Loucy (cell line): ENCODE data around the gene CCDC134.

Experiments used
- H2AFZ ChIP-seq: fragments of 200-600 bp; sonication (generic); 2 replicates; pipeline ENCODE4 v1.6.0; 2016; ENCODE audit warnings: antibody characterized with exemption, mild to moderate bottlenecking, low read length, moderate library complexity
- H3F3A ChIP-seq: fragments of 200-600 bp; 2 replicates; pipeline ENCODE4 v1.6.0; 2016; ENCODE audit warnings: antibody characterized with exemption, low read depth, mild to moderate bottlenecking
- H3K27me3 ChIP-seq: fragments of 200-600 bp; sonication (generic); 2 replicates; pipeline ENCODE4 v1.6.1; 2014; ENCODE audit warnings: low read length, mild to moderate bottlenecking; ENCODE audit not compliant: insufficient read depth, poor library complexity, severe bottlenecking
- H3K36me3 ChIP-seq: fragments of 200-600 bp; sonication (generic); 2 replicates; pipeline ENCODE4 v1.6.1; 2016; ENCODE audit warnings: low read length; ENCODE audit not compliant: insufficient read depth
- H3K4me1 ChIP-seq: fragments of 200-600 bp; sonication (generic); 2 replicates; pipeline ENCODE4 v1.5.1; 2014; ENCODE audit warnings: low read length, mild to moderate bottlenecking; ENCODE audit not compliant: insufficient read depth, poor library complexity, severe bottlenecking
- H3K4me2 ChIP-seq: fragments of 200-600 bp; sonication (generic); 2 replicates; pipeline ENCODE4 v1.6.0; 2014; ENCODE audit warnings: antibody characterized with exemption, low read length, low read depth, mild to moderate bottlenecking; ENCODE audit not compliant: poor library complexity, severe bottlenecking
- H3K4me3 ChIP-seq: fragments of 200-600 bp; sonication (generic); 2 replicates; pipeline ENCODE4 v1.5.1; 2014; ENCODE audit warnings: low read length, mild to moderate bottlenecking, mixed read lengths; ENCODE audit not compliant: poor library complexity, severe bottlenecking
- H3K79me2 ChIP-seq: fragments of 200-600 bp; sonication (generic); 2 replicates; pipeline ENCODE4 v1.6.1; 2014; ENCODE audit warnings: low read length; ENCODE audit not compliant: insufficient read depth
- H3K9ac ChIP-seq: fragments of 200-600 bp; sonication (generic); 2 replicates; pipeline ENCODE4 v1.6.0; 2014; ENCODE audit warnings: mild to moderate bottlenecking, low read depth, low read length, moderate library complexity; ENCODE audit not compliant: poor library complexity, severe bottlenecking
- H3K9me2 ChIP-seq: fragments of 200-600 bp; sonication (generic); replicated peaks from 2 replicates; pipeline ENCODE4 v1.6.1; 2016; ENCODE audit warnings: low read depth, low read length, mixed read lengths
- H3K9me3 ChIP-seq: fragments of 200-600 bp; sonication (generic); 2 replicates; pipeline ENCODE4 v1.6.1; 2014; ENCODE audit warnings: mild to moderate bottlenecking, antibody characterized with exemption, low read length, low read depth; ENCODE audit not compliant: insufficient read depth
- H4K20me1 ChIP-seq: fragments of 200-600 bp; sonication (generic); 2 replicates; pipeline ENCODE4 v1.6.0; 2014; ENCODE audit warnings: antibody characterized with exemption, low read length, mild to moderate bottlenecking; ENCODE audit not compliant: insufficient read depth, poor library complexity, severe bottlenecking
- CTCF ChIP-seq: fragments of 200-600 bp; sonication (generic); conservative IDR thresholded peaks from 2 replicates; pipeline ENCODE4 v1.5.1; 2014; ENCODE audit warnings: mild to moderate bottlenecking, antibody characterized with exemption, low read length
- EZH2phosphoT487 ChIP-seq: fragments of 200-600 bp; IDR thresholded peaks from 2 replicates; pipeline ENCODE4 v1.6.1; 2018; ENCODE audit warnings: antibody characterized with exemption, mild to moderate bottlenecking, moderate library complexity, borderline replicate concordance

The CCDC134 gene

DNA sequence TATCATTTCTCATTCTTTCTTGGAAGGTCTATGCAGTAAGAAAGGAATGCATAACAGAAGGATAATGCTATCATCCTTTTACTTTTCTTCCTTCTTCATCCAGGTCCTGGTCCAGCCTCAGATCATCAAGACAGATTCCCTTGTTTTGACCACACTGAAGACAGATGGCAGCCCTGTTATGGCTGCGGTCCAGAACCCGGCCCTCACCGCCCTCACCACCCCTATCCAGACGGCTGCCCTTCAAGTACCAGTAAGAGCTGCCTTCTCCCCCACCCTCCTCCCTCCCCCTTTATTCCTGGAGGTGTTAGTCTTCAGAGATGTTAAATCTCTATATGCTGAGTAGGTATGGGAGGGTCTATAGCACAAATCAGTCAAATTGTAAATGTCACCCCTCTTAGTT is 70.3 kb downstream of the CCDC134 start:
- peaks cover 24% of the 10 kb centered on the region for H4K20me1 ChIP-seq
- no peak overlapping the region for H3K9ac ChIP-seq
- peaks cover 93% of the 10 kb centered on the region; the same call in 1 of the 2 replicates for H3K36me3 ChIP-seq
- H3K9me2 ChIP-seq: no peaks in the 10 kb centered on the region
- no peaks in the 10 kb centered on the region for H3K27me3 ChIP-seq
- no peak overlapping the region for H2AFZ ChIP-seq
- no peaks in the 10 kb centered on the region for H3K9me3 ChIP-seq
- H3K4me2 ChIP-seq: no peak overlapping the region
- TF ChIP-seq CTCF (no peak), EZH2phosphoT487 (no peak)
- H3K4me3 ChIP-seq: no peak overlapping the region
- H3K4me1 ChIP-seq: no peaks in the 10 kb centered on the region
- no peaks in the 10 kb centered on the region for H3F3A ChIP-seq
- peaks cover 29% of the 10 kb centered on the region for H3K79me2 ChIP-seq

GRCh38 chr22:41873391-41873790 is 72.9 kb downstream of the CCDC134 start:
- H3K4me2 ChIP-seq: no peak overlapping the region
- H3K9ac ChIP-seq: no peak overlapping the region
- peaks cover 6% of the 10 kb centered on the region; the same call in 1 of the 2 replicates for H3K79me2 ChIP-seq
- no peaks in the 10 kb centered on the region for H3K27me3 ChIP-seq
- no peak overlapping the region for H3K4me3 ChIP-seq
- H3K4me1 ChIP-seq: no peaks in the 10 kb centered on the region
- H3K9me3 ChIP-seq: no peaks in the 10 kb centered on the region
- peaks cover 8% of the 10 kb centered on the region for H4K20me1 ChIP-seq
- no peaks in the 10 kb centered on the region for H3K9me2 ChIP-seq
- peaks cover 95% of the 10 kb centered on the region for H3K36me3 ChIP-seq
- no peaks in the 10 kb centered on the region for H3F3A ChIP-seq
- no peak for TF ChIP-seq EZH2phosphoT487
- TF ChIP-seq CTCF: no peak
- H2AFZ ChIP-seq: no peak overlapping the region

GRCh38 chr22:41874090-41874489 is 73.6 kb downstream of the CCDC134 start:
- TF ChIP-seq CTCF: no peak
- no peak for TF ChIP-seq EZH2phosphoT487
- H4K20me1 ChIP-seq: peaks cover 8% of the 10 kb centered on the region
- H3K36me3 ChIP-seq: peaks cover 95% of the 10 kb centered on the region

More at GRCh38 chr22:41874090-41874489, 73.6 kb downstream of the CCDC134 start:
- no peaks in the 10 kb centered on the region for H3K9me3 ChIP-seq
- H2AFZ ChIP-seq: no peak overlapping the region
- H3K27me3 ChIP-seq: no peaks in the 10 kb centered on the region
- H3F3A ChIP-seq: no peaks in the 10 kb centered on the region
- no peak overlapping the region for H3K4me3 ChIP-seq
- H3K79me2 ChIP-seq: no peaks in the 10 kb centered on the region
- H3K4me2 ChIP-seq: no peak overlapping the region
- H3K4me1 ChIP-seq: no peaks in the 10 kb centered on the region
- no peak overlapping the region for H3K9ac ChIP-seq
- no peaks in the 10 kb centered on the region for H3K9me2 ChIP-seq
